GM23338 (cell line): Measurements from ENCODE around the gene SP100. TPM values are rescaled to one million over a fixed set of nuclear protein-coding genes. Genes with fewer than 3 reads are reported as not detected.

Experiments used
- ATAC-seq: fragments of 200-7000 bp; cut with Tn5 transposase; 3 replicates; pipeline ENCODE4 v1.9.1; 2020
- DNase-seq: peaks from one replicate; pipeline ENCODE4 v3.0.0-alpha.2; 2015; ENCODE audit warnings: low spot score
- H2AFZ ChIP-seq: fragments of 200-600 bp; sonication (generic); 2 replicates; pipeline ENCODE4 v1.8.0; 2016; ENCODE audit warnings: antibody characterized with exemption, mild to moderate bottlenecking, moderate library complexity
- H3F3A ChIP-seq: fragments of 200-600 bp; sonication (generic); replicated peaks from 2 replicates; pipeline ENCODE4 v1.8.0; 2017; ENCODE audit warnings: antibody characterized with exemption, mixed run types, low read depth
- H3K27ac ChIP-seq: fragments of 200-600 bp; sonication (generic); 2 replicates; pipeline ENCODE4 v1.6.1; 2016; ENCODE audit warnings: low read depth
- H3K27me3 ChIP-seq: fragments of 200-600 bp; sonication (generic); 2 replicates; pipeline ENCODE4 v1.8.0; 2016; ENCODE audit warnings: mild to moderate bottlenecking, mixed run types, moderate library complexity; ENCODE audit not compliant: insufficient read depth
- H3K36me3 ChIP-seq: fragments of 200-600 bp; sonication (generic); 2 replicates; pipeline ENCODE4 v1.8.0; 2016; ENCODE audit warnings: mild to moderate bottlenecking; ENCODE audit not compliant: insufficient read depth
- H3K4me1 ChIP-seq: fragments of 200-600 bp; sonication (generic); 2 replicates; pipeline ENCODE4 v1.8.0; 2016; ENCODE audit warnings: mild to moderate bottlenecking, moderate library complexity; ENCODE audit not compliant: insufficient read depth
- H3K4me2 ChIP-seq: fragments of 200-600 bp; sonication (generic); 2 replicates; pipeline ENCODE4 v1.7.1; 2017; ENCODE audit warnings: mixed run types
- H3K4me3 ChIP-seq: fragments of 200-600 bp; sonication (generic); 2 replicates; pipeline ENCODE4 v1.6.1; 2016; ENCODE audit warnings: mixed run types
- H3K79me2 ChIP-seq: fragments of 200-600 bp; sonication (generic); replicated peaks from 2 replicates; pipeline ENCODE4 v1.8.0; 2017; ENCODE audit warnings: mild to moderate bottlenecking; ENCODE audit not compliant: insufficient read depth
- H3K9me2 ChIP-seq: fragments of 200-600 bp; sonication (generic); 2 replicates; pipeline ENCODE4 v1.8.0; 2017; ENCODE audit not compliant: insufficient read depth
- H4K20me1 ChIP-seq: fragments of 200-600 bp; sonication (generic); replicated peaks from 2 replicates; pipeline ENCODE4 v1.8.0; 2017; ENCODE audit warnings: mild to moderate bottlenecking; ENCODE audit not compliant: insufficient read depth
- H3K27ac Mint-ChIP-seq: 2 replicates; pipeline ENCODE4 v1.8.0; 2020; ENCODE audit warnings: inconsistent platforms, mild to moderate bottlenecking, moderate library complexity, mixed read lengths
- H3K27me3 Mint-ChIP-seq: 3 replicates; pipeline ENCODE4 v1.8.0; 2022; ENCODE audit warnings: low read depth, mild to moderate bottlenecking, moderate library complexity, mixed read lengths, inconsistent platforms; ENCODE audit not compliant: insufficient read depth, poor library complexity
- H3K36me3 Mint-ChIP-seq: 3 replicates; pipeline ENCODE4 v1.8.0; 2021; ENCODE audit warnings: low read depth, mild to moderate bottlenecking, inconsistent platforms, moderate library complexity, mixed read lengths
- H3K4me1 Mint-ChIP-seq: 3 replicates; pipeline ENCODE4 v1.8.0; 2020; ENCODE audit warnings: mild to moderate bottlenecking, inconsistent platforms, mixed read lengths
- H3K4me3 Mint-ChIP-seq: 3 replicates; pipeline ENCODE4 v1.8.0; 2021; ENCODE audit warnings: moderate library complexity, mild to moderate bottlenecking, inconsistent platforms, mixed read lengths
- H3K9me3 Mint-ChIP-seq: 3 replicates; pipeline ENCODE4 v1.8.0; 2020; ENCODE audit warnings: moderate library complexity, mild to moderate bottlenecking, inconsistent platforms, mixed read lengths
- CREB1 ChIP-seq: fragments of 250-450 bp; sonication (Bioruptor Pico); IDR thresholded peaks from 2 replicates; pipeline ENCODE4 v1.5.0; 2020; ENCODE audit warnings: low read depth, mild to moderate bottlenecking, moderate library complexity
- EZH2 ChIP-seq: fragments of 200-600 bp; sonication (generic); IDR thresholded peaks from one replicate; pipeline ENCODE4 v1.8.0; 2017; ENCODE audit warnings: antibody characterized with exemption, mild to moderate bottlenecking, low read depth; ENCODE audit not compliant: unreplicated experiment
- EZH2phosphoT487 ChIP-seq: fragments of 200-600 bp; sonication (generic); IDR thresholded peaks from one replicate; pipeline ENCODE4 v1.8.1; 2018; ENCODE audit warnings: antibody characterized with exemption; ENCODE audit not compliant: unreplicated experiment
- JUNB ChIP-seq: IDR thresholded peaks from one replicate; pipeline ENCODE4 v1.6.1; 2016; ENCODE audit warnings: antibody characterized with exemption; ENCODE audit not compliant: unreplicated experiment
- NANOG ChIP-seq: IDR thresholded peaks from 2 replicates; pipeline ENCODE4 v1.6.1; 2016; ENCODE audit warnings: antibody characterized with exemption, borderline replicate concordance
- POLR2AphosphoS5 ChIP-seq: IDR thresholded peaks from 2 replicates; pipeline ENCODE4 v1.6.1; 2016; ENCODE audit warnings: antibody characterized with exemption, low read depth
- STAT1 ChIP-seq: IDR thresholded peaks from one replicate; pipeline ENCODE4 v1.6.1; 2016; ENCODE audit warnings: antibody characterized with exemption; ENCODE audit not compliant: unreplicated experiment
- ZNF114 ChIP-seq: fragments of 250-450 bp; sonication (Bioruptor Pico); IDR thresholded peaks from 2 replicates; pipeline ENCODE4 v1.5.0; 2020; ENCODE audit warnings: mild to moderate bottlenecking, moderate library complexity
- ZNF331 ChIP-seq: fragments of 250-450 bp; sonication (Bioruptor Pico); IDR thresholded peaks from 2 replicates; pipeline ENCODE4 v1.5.0; 2020; ENCODE audit warnings: low read depth, mild to moderate bottlenecking, moderate library complexity
- polyA plus RNA-seq: library from polyadenylated mRNA; unstranded; fragments of >200 nt; fragmentation: Nextera tagmentation; extraction: Ambion mirVana; gene quantifications from 2 replicates; pipeline ENCODE4 v1.2.1, GENCODE V29; 2016
- total RNA-seq: library from RNA; depleted of rRNA; stranded (reverse); fragments of >200 nt; shearing (Covaris generic); gene quantifications from 2 replicates; pipeline ENCODE4 v1.2.3, GENCODE V29; 2014
- TF ChIP-seq, protein P1 (sequence below): fragments of 250-450 bp; sonication (Bioruptor Pico); IDR thresholded peaks from 2 replicates; pipeline ENCODE4 v1.5.0; 2020; ENCODE audit warnings: mild to moderate bottlenecking, moderate library complexity
- TF ChIP-seq, protein P2 (sequence below), 2 experiments: fragments of 200-600 bp in 1 of 2; sonication (generic) in 1 of 2; conservative IDR thresholded peaks; 2 replicates each; pipeline versions ENCODE4 v1.5.1 to v1.6.1; 2016 to 2017; ENCODE audit warnings: antibody characterized with exemption in 2 of 2, low read depth in 2 of 2, mild to moderate bottlenecking in 2 of 2, moderate library complexity in 1 of 2
- TF ChIP-seq, protein P3 (sequence below): IDR thresholded peaks from 2 replicates; pipeline ENCODE4 v1.6.1; 2016; ENCODE audit warnings: antibody characterized with exemption
- TF ChIP-seq, protein P4 (sequence below): IDR thresholded peaks from one replicate; pipeline ENCODE4 v1.6.1; 2018; ENCODE audit warnings: antibody characterized with exemption; ENCODE audit not compliant: unreplicated experiment

Gene SP100
- total and polyA plus RNA-seq, 2 experiments from 2014 or later, result 0.44 to 0.73 TPM

DNA sequence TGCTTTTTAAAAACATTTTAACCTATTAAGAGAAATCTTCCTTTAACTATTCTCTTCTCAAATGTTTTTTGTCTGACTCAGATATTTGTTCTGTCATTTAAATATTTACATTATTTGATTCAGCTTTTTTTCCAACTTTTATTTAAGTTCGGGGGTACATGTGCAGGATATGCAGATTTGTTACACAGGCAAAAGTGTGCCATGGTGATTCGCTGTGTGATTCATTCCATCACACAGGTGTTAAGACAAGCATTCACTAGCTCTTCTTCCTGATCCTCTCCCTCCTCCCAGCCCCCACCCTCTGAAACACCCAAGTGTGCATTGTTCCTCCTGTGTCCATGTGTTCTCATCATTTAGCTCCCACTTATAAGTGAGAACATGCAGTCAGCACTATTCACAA lies 19.4 kb downstream of the SP100 start:
- H3K27ac ChIP-seq, result no peak overlapping the region
- no peaks in the 10 kb centered on the region for H4K20me1 ChIP-seq
- Mint-ChIP-seq H3K4me3 (no peak overlapping the region), H3K36me3 (peaks cover 4% of the 10 kb centered on the region; the same call in 1 of the 3 replicates), H3K4me1 (no peaks in the 10 kb centered on the region), H3K9me3 (peaks cover 9% of the 10 kb centered on the region; the same call in 2 of the 3 replicates), H3K27me3 (no peaks in the 10 kb centered on the region), H3K27ac (no peak overlapping the region)
- no peaks in the 10 kb centered on the region for H3K4me1 ChIP-seq
- H3K36me3 ChIP-seq, result no peaks in the 10 kb centered on the region
- no peak overlapping the region for H3K4me2 ChIP-seq
- no peaks in the 10 kb centered on the region for H3F3A ChIP-seq
- H3K9me2 ChIP-seq, result no peaks in the 10 kb centered on the region
- no peaks in the 10 kb centered on the region for H3K27me3 ChIP-seq
- no peaks in the 10 kb centered on the region for H3K79me2 ChIP-seq
- no peak overlapping the region for H3K4me3 ChIP-seq
- no peak for DNase-seq
- no peak overlapping the region for H2AFZ ChIP-seq
- TF ChIP-seq, protein P1, sequence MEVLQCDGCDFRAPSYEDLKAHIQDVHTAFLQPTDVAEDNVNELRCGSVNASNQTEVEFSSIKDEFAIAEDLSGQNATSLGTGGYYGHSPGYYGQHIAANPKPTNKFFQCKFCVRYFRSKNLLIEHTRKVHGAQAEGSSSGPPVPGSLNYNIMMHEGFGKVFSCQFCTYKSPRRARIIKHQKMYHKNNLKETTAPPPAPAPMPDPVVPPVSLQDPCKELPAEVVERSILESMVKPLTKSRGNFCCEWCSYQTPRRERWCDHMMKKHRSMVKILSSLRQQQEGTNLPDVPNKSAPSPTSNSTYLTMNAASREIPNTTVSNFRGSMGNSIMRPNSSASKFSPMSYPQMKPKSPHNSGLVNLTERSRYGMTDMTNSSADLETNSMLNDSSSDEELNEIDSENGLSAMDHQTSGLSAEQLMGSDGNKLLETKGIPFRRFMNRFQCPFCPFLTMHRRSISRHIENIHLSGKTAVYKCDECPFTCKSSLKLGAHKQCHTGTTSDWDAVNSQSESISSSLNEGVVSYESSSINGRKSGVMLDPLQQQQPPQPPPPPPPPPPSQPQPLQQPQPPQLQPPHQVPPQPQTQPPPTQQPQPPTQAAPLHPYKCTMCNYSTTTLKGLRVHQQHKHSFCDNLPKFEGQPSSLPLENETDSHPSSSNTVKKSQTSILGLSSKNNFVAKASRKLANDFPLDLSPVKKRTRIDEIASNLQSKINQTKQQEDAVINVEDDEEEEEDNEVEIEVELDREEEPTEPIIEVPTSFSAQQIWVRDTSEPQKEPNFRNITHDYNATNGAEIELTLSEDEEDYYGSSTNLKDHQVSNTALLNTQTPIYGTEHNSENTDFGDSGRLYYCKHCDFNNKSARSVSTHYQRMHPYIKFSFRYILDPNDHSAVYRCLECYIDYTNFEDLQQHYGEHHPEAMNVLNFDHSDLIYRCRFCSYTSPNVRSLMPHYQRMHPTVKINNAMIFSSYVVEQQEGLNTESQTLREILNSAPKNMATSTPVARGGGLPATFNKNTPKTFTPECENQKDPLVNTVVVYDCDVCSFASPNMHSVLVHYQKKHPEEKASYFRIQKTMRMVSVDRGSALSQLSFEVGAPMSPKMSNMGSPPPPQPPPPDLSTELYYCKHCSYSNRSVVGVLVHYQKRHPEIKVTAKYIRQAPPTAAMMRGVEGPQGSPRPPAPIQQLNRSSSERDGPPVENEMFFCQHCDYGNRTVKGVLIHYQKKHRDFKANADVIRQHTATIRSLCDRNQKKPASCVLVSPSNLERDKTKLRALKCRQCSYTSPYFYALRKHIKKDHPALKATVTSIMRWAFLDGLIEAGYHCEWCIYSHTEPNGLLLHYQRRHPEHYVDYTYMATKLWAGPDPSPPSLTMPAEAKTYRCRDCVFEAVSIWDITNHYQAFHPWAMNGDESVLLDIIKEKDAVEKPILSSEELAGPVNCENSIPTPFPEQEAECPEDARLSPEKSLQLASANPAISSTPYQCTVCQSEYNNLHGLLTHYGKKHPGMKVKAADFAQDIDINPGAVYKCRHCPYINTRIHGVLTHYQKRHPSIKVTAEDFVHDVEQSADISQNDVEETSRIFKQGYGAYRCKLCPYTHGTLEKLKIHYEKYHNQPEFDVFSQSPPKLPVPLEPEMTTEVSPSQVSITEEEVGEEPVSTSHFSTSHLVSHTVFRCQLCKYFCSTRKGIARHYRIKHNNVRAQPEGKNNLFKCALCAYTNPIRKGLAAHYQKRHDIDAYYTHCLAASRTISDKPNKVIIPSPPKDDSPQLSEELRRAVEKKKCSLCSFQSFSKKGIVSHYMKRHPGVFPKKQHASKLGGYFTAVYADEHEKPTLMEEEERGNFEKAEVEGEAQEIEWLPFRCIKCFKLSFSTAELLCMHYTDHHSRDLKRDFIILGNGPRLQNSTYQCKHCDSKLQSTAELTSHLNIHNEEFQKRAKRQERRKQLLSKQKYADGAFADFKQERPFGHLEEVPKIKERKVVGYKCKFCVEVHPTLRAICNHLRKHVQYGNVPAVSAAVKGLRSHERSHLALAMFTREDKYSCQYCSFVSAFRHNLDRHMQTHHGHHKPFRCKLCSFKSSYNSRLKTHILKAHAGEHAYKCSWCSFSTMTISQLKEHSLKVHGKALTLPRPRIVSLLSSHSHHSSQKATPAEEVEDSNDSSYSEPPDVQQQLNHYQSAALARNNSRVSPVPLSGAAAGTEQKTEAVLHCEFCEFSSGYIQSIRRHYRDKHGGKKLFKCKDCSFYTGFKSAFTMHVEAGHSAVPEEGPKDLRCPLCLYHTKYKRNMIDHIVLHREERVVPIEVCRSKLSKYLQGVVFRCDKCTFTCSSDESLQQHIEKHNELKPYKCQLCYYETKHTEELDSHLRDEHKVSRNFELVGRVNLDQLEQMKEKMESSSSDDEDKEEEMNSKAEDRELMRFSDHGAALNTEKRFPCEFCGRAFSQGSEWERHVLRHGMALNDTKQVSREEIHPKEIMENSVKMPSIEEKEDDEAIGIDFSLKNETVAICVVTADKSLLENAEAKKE (CRISPR knock-in tag), result no peak
- TF ChIP-seq, protein P2, sequence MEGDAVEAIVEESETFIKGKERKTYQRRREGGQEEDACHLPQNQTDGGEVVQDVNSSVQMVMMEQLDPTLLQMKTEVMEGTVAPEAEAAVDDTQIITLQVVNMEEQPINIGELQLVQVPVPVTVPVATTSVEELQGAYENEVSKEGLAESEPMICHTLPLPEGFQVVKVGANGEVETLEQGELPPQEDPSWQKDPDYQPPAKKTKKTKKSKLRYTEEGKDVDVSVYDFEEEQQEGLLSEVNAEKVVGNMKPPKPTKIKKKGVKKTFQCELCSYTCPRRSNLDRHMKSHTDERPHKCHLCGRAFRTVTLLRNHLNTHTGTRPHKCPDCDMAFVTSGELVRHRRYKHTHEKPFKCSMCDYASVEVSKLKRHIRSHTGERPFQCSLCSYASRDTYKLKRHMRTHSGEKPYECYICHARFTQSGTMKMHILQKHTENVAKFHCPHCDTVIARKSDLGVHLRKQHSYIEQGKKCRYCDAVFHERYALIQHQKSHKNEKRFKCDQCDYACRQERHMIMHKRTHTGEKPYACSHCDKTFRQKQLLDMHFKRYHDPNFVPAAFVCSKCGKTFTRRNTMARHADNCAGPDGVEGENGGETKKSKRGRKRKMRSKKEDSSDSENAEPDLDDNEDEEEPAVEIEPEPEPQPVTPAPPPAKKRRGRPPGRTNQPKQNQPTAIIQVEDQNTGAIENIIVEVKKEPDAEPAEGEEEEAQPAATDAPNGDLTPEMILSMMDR (conservative IDR thresholded peaks at IDR 0.05; ENCODE audit: low read depth in 2 of 2), result no peak
- TF ChIP-seq, protein P3, sequence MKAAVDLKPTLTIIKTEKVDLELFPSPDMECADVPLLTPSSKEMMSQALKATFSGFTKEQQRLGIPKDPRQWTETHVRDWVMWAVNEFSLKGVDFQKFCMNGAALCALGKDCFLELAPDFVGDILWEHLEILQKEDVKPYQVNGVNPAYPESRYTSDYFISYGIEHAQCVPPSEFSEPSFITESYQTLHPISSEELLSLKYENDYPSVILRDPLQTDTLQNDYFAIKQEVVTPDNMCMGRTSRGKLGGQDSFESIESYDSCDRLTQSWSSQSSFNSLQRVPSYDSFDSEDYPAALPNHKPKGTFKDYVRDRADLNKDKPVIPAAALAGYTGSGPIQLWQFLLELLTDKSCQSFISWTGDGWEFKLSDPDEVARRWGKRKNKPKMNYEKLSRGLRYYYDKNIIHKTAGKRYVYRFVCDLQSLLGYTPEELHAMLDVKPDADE, result no peak
- TF ChIP-seq ZNF114 (CRISPR knock-in tag), result no peak
- TF ChIP-seq, protein P4, sequence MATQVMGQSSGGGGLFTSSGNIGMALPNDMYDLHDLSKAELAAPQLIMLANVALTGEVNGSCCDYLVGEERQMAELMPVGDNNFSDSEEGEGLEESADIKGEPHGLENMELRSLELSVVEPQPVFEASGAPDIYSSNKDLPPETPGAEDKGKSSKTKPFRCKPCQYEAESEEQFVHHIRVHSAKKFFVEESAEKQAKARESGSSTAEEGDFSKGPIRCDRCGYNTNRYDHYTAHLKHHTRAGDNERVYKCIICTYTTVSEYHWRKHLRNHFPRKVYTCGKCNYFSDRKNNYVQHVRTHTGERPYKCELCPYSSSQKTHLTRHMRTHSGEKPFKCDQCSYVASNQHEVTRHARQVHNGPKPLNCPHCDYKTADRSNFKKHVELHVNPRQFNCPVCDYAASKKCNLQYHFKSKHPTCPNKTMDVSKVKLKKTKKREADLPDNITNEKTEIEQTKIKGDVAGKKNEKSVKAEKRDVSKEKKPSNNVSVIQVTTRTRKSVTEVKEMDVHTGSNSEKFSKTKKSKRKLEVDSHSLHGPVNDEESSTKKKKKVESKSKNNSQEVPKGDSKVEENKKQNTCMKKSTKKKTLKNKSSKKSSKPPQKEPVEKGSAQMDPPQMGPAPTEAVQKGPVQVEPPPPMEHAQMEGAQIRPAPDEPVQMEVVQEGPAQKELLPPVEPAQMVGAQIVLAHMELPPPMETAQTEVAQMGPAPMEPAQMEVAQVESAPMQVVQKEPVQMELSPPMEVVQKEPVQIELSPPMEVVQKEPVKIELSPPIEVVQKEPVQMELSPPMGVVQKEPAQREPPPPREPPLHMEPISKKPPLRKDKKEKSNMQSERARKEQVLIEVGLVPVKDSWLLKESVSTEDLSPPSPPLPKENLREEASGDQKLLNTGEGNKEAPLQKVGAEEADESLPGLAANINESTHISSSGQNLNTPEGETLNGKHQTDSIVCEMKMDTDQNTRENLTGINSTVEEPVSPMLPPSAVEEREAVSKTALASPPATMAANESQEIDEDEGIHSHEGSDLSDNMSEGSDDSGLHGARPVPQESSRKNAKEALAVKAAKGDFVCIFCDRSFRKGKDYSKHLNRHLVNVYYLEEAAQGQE, result no peak
- no peak for TF ChIP-seq CREB1 (CRISPR knock-in tag)
- no peak for TF ChIP-seq STAT1
- no peak for TF ChIP-seq JUNB
- TF ChIP-seq EZH2phosphoT487, result no peak
- no peak for TF ChIP-seq POLR2AphosphoS5
- TF ChIP-seq NANOG, result no peak
- TF ChIP-seq EZH2, result no peak
- TF ChIP-seq ZNF331, result no peak
- no peak for ATAC-seq
